ENCODE data around the gene BTN1A1.
"Not testable (repeated sequence)": the region's sequence is repeated elsewhere in the genome, so short reads cannot be mapped to it uniquely, and the experiment has no call there.

The BTN1A1 gene

GRCh38 chr6:26500102-26500501 is at the start of gene BTN1A1:
Gene BTN1A1 (plus strand): TSS chr6:26500303. CDS start chr6:26501287, 984 bp downstream.
- FAIRE-seq: no peak

GRCh38 chr6:26452631-26453235 is 47.4 kb upstream of the BTN1A1 start:
- no peak for FAIRE-seq

GRCh38 chr6:26454631-26455030 is 45.5 kb upstream of the BTN1A1 start:
- no peak for FAIRE-seq

GRCh38 chr6:26455357-26455970 is 44.6 kb upstream of the BTN1A1 start:
- FAIRE-seq: no peak

- FAIRE-seq: no peak
Measured at GRCh38 chr6:26457264-26457805, 42.8 kb upstream of the BTN1A1 start.

GRCh38 chr6:26457806-26458688 is 42.1 kb upstream of the BTN1A1 start, which contains the start of gene BTN2A1:
Gene BTN2A1 (plus strand): TSS chr6:26457955. CDS start chr6:26458637, 682 bp downstream.
- peak; percentile 96 for FAIRE-seq

- FAIRE-seq: no peak
Measured at GRCh38 chr6:26459023-26459810, 40.9 kb upstream of the BTN1A1 start.

GRCh38 chr6:26461353-26461752 is 38.8 kb upstream of the BTN1A1 start:
- FAIRE-seq: not testable (repeated sequence)

- no peak for FAIRE-seq
Measured at GRCh38 chr6:26464014-26464413, 36.1 kb upstream of the BTN1A1 start.

GRCh38 chr6:26464416-26465131 is 35.5 kb upstream of the BTN1A1 start:
- no peak for FAIRE-seq

- FAIRE-seq: no peak
Measured at GRCh38 chr6:26465776-26466175, 34.3 kb upstream of the BTN1A1 start.

- no peak for FAIRE-seq
Measured at GRCh38 chr6:26468829-26469228, 31.3 kb upstream of the BTN1A1 start.

- FAIRE-seq: no peak
Measured at GRCh38 chr6:26470643-26471042, 29.5 kb upstream of the BTN1A1 start.

- no peak for FAIRE-seq
Measured at GRCh38 chr6:26471970-26472369, 28.1 kb upstream of the BTN1A1 start.

- FAIRE-seq: no peak
Measured at GRCh38 chr6:26472549-26473290, 27.4 kb upstream of the BTN1A1 start.

- no peak for FAIRE-seq
Measured at GRCh38 chr6:26473429-26473757, 26.7 kb upstream of the BTN1A1 start.

GRCh38 chr6:26473758-26474438 is 26.2 kb upstream of the BTN1A1 start:
- peak; percentile 91 for FAIRE-seq

GRCh38 chr6:26474439-26474881 is 25.6 kb upstream of the BTN1A1 start:
- FAIRE-seq: no peak

GRCh38 chr6:26475823-26476729 is 24.0 kb upstream of the BTN1A1 start:
- no peak for FAIRE-seq

Data from endometrium (tissue), 2 donors.